GM12891 (cell line): ENCODE data around the gene LTBP3.

Experiments used
- POLR2A ChIP-seq: IDR thresholded peaks from 2 replicates; pipeline ENCODE4 v1.6.1; 2011; ENCODE audit warnings: low read depth, low read length, control low read depth
- POLR2AphosphoS5 ChIP-seq: IDR thresholded peaks from 2 replicates; pipeline ENCODE4 v1.6.1; 2011; ENCODE audit warnings: low read depth, low read length, control low read depth
- TAF1 ChIP-seq: IDR thresholded peaks from 2 replicates; pipeline ENCODE4 v1.6.1; 2011; ENCODE audit warnings: low read depth, low read length, control low read depth

- TF ChIP-seq TAF1 (no peak), POLR2A (no peak), POLR2AphosphoS5 (no peak)
Observed at GRCh38 chr11:65530157-65530496, 28.0 kb downstream of the LTBP3 start.
